GM23248 (cell line): ENCODE measurements around the gene SRMS. TPM values are rescaled to one million over a fixed set of nuclear protein-coding genes. Genes with fewer than 3 reads are reported as not detected.

ENCODE experiments used
- DNase-seq: peaks from one replicate; pipeline ENCODE4 v3.0.0-alpha.2; 2015
- H2AFZ ChIP-seq: fragments of 200-600 bp; sonication (generic); 2 replicates; pipeline ENCODE4 v1.6.1; 2016; ENCODE audit warnings: antibody characterized with exemption
- H3F3A ChIP-seq: fragments of 200-600 bp; sonication (generic); 2 replicates; pipeline ENCODE4 v1.6.1; 2016; ENCODE audit warnings: mild to moderate bottlenecking, antibody characterized with exemption, mixed run types; ENCODE audit not compliant: insufficient read depth
- H3K27ac ChIP-seq: fragments of 200-600 bp; sonication (generic); 2 replicates; pipeline ENCODE4 v1.5.1; 2016; ENCODE audit warnings: mild to moderate bottlenecking
- H3K27me3 ChIP-seq: fragments of 200-600 bp; sonication (generic); replicated peaks from 2 replicates; pipeline ENCODE4 v1.6.1; 2016; ENCODE audit warnings: mild to moderate bottlenecking; ENCODE audit not compliant: insufficient read depth
- H3K36me3 ChIP-seq: fragments of 200-600 bp; sonication (generic); 2 replicates; pipeline ENCODE4 v1.6.1; 2016; ENCODE audit warnings: low read depth, mild to moderate bottlenecking
- H3K4me1 ChIP-seq: fragments of 200-600 bp; sonication (generic); 2 replicates; pipeline ENCODE4 v1.6.1; 2016; ENCODE audit warnings: mild to moderate bottlenecking; ENCODE audit not compliant: insufficient read depth
- H3K4me2 ChIP-seq: fragments of 200-600 bp; sonication (generic); one replicate; pipeline ENCODE4 v1.6.1; 2016; ENCODE audit warnings: mild to moderate bottlenecking; ENCODE audit not compliant: unreplicated experiment
- H3K4me3 ChIP-seq: fragments of 200-600 bp; sonication (generic); 2 replicates; pipeline ENCODE4 v1.5.1; 2016; ENCODE audit warnings: mild to moderate bottlenecking
- H3K79me2 ChIP-seq: fragments of 200-600 bp; sonication (generic); 2 replicates; pipeline ENCODE4 v1.6.1; 2016; ENCODE audit warnings: mild to moderate bottlenecking; ENCODE audit not compliant: insufficient read depth
- H3K9ac ChIP-seq: fragments of 200-600 bp; sonication (generic); 2 replicates; pipeline ENCODE4 v1.6.1; 2016; ENCODE audit warnings: mild to moderate bottlenecking
- H3K9me2 ChIP-seq: fragments of 200-600 bp; sonication (generic); 2 replicates; pipeline ENCODE4 v1.6.1; 2016; ENCODE audit warnings: mixed run types, mild to moderate bottlenecking, moderate library complexity; ENCODE audit not compliant: insufficient read depth
- H3K9me3 ChIP-seq: fragments of 200-600 bp; sonication (generic); one replicate; pipeline ENCODE4 v1.6.1; 2017; ENCODE audit warnings: low read depth
- H4K20me1 ChIP-seq: fragments of 200-600 bp; sonication (generic); 2 replicates; pipeline ENCODE4 v1.6.0; 2016; ENCODE audit not compliant: insufficient read depth
- EZH2 ChIP-seq: fragments of 200-600 bp; sonication (generic); IDR thresholded peaks from 2 replicates; pipeline ENCODE4 v1.6.1; 2018; ENCODE audit warnings: antibody characterized with exemption, mild to moderate bottlenecking; ENCODE audit not compliant: insufficient read depth, poor library complexity, severe bottlenecking
- EZH2phosphoT487 ChIP-seq: fragments of 200-600 bp; sonication (generic); IDR thresholded peaks from 2 replicates; pipeline ENCODE4 v1.6.1; 2018; ENCODE audit warnings: antibody characterized with exemption, moderate library complexity, mild to moderate bottlenecking, low read depth; ENCODE audit not compliant: insufficient read depth
- WGBS, 2 experiments: methylation state at CpG; one replicate each; pipeline ENCODE4 v1.1.6; 2015 to 2017; ENCODE audit warnings: low lambda C conversion rate in 2 of 2, low coverage in 1 of 2; ENCODE audit errors: missing lambda C conversion rate in 2 of 2; 5-methylcytosine and 5-hydroxymethylcytosine counted together
- in situ Hi-C: fragments of 300-500 bp; cut with MboI; formaldehyde crosslinking; loops from 2 replicates; pipeline ENCODE4 v1.15.0; 2020
- polyA plus RNA-seq: library from polyadenylated mRNA; unstranded; fragments of >200 nt; fragmentation: Nextera tagmentation; extraction: Ambion mirVana; gene quantifications from 2 replicates; pipeline ENCODE4 v1.2.1, GENCODE V29; 2016
- total RNA-seq: library from RNA; depleted of rRNA; stranded (reverse); fragments of >200 nt; shearing (Covaris generic); gene quantifications from 2 replicates; pipeline ENCODE4 v1.2.3, GENCODE V29; 2014

Gene SRMS
- total and polyA plus RNA-seq, 2 experiments from 2014 or later, result not detected

- in situ Hi-C loops, result no loop called here
- Histone ChIP-seq H3K4me2 (no peak overlapping the region), H3K9me3 (no peaks in the 10 kb centered on the region), H3K4me3 (no peak overlapping the region), H3K36me3 (no peaks in the 10 kb centered on the region), H3K4me1 (no peaks in the 10 kb centered on the region), H3K27ac (no peak overlapping the region), H2AFZ (no peak overlapping the region), H3F3A (no peaks in the 10 kb centered on the region), H3K9ac (no peak overlapping the region), H4K20me1 (no peaks in the 10 kb centered on the region), H3K27me3 (no peaks in the 10 kb centered on the region), H3K79me2 (no peaks in the 10 kb centered on the region), H3K9me2 (no peaks in the 10 kb centered on the region)
- TF ChIP-seq EZH2 (no peak), EZH2phosphoT487 (no peak)
- no peak for DNase-seq
- WGBS, 2 experiments, result 87 to 91% methylated on average over 39 to 46 of the region's 46 CpGs
Measured at GRCh38 chr20:63566395-63567135, 19.0 kb upstream of the SRMS start.

GRCh38 chr20:63565699-63566335, 18.3 kb upstream of the SRMS start:
- WGBS, 2 experiments, result 94% methylated on average over 42 of the region's 43 CpGs
- no peaks in the 10 kb centered on the region for H4K20me1 ChIP-seq
- no peak overlapping the region for H3K4me2 ChIP-seq
- no peak overlapping the region for H2AFZ ChIP-seq
- no peak overlapping the region for H3K9ac ChIP-seq
- H3K9me2 ChIP-seq, result no peaks in the 10 kb centered on the region
- H3K36me3 ChIP-seq, result no peaks in the 10 kb centered on the region
- no peaks in the 10 kb centered on the region for H3K79me2 ChIP-seq
- no peaks in the 10 kb centered on the region for H3K27me3 ChIP-seq
- H3K27ac ChIP-seq, result no peak overlapping the region
- DNase-seq, result no peak
- H3K9me3 ChIP-seq, result no peaks in the 10 kb centered on the region
- TF ChIP-seq EZH2phosphoT487 (no peak), EZH2 (no peak)
- no peak overlapping the region for H3K4me3 ChIP-seq
- H3K4me1 ChIP-seq, result no peaks in the 10 kb centered on the region
- in situ Hi-C loops, result no loop called here
- no peaks in the 10 kb centered on the region for H3F3A ChIP-seq

- in situ Hi-C loops, result no loop called here
- no peak for DNase-seq
- Histone ChIP-seq H4K20me1 (no peaks in the 10 kb centered on the region), H3K9me3 (no peaks in the 10 kb centered on the region), H3K79me2 (no peaks in the 10 kb centered on the region), H2AFZ (no peak overlapping the region), H3K9ac (no peak overlapping the region), H3K36me3 (no peaks in the 10 kb centered on the region), H3K4me2 (no peak overlapping the region), H3F3A (no peaks in the 10 kb centered on the region), H3K4me1 (no peaks in the 10 kb centered on the region), H3K4me3 (no peak overlapping the region), H3K27ac (no peak overlapping the region), H3K27me3 (no peaks in the 10 kb centered on the region), H3K9me2 (no peaks in the 10 kb centered on the region)
- TF ChIP-seq EZH2phosphoT487 (no peak), EZH2 (no peak)
- WGBS, 2 experiments, result 93 to 95% methylated on average over 45 to 61 of the region's 61 CpGs
Measured at GRCh38 chr20:63565021-63565698, 17.6 kb upstream of the SRMS start.

GRCh38 chr20:63564036-63564810, 16.7 kb upstream of the SRMS start:
- WGBS, 2 experiments, result 92 to 95% methylated on average over 56 to 61 of the region's 62 CpGs
- Histone ChIP-seq H3K36me3 (no peaks in the 10 kb centered on the region), H3K27ac (no peak overlapping the region), H2AFZ (no peak overlapping the region), H3K9ac (no peak overlapping the region), H3K27me3 (no peaks in the 10 kb centered on the region), H3K9me3 (no peaks in the 10 kb centered on the region), H3F3A (no peaks in the 10 kb centered on the region), H3K4me2 (no peak overlapping the region), H3K79me2 (no peaks in the 10 kb centered on the region), H4K20me1 (no peaks in the 10 kb centered on the region), H3K4me3 (no peak overlapping the region), H3K9me2 (no peaks in the 10 kb centered on the region), H3K4me1 (no peaks in the 10 kb centered on the region)
- DNase-seq, result no peak
- in situ Hi-C loops, result no loop called here
- TF ChIP-seq EZH2phosphoT487 (no peak), EZH2 (no peak)
